Stimulated activated naive CD4-positive, alpha-beta T cell (primary cell): Measurements from ENCODE around the gene ACO2.
A peak's percentile ranks its signal among the peaks of the same experiment; 100 is the strongest.

Experiments used
- DNase-seq, 6 experiments: peaks; one replicate each; lab custom pipeline; 2025; lab: John Stamatoyannopoulos, UW

The ACO2 gene

GRCh38 chr22:41523464-41524221 lies 54.7 kb downstream of the ACO2 start:
- no peak for DNase-seq

GRCh38 chr22:41524251-41524661 lies 55.3 kb downstream of the ACO2 start:
- no peak for DNase-seq

GRCh38 chr22:41524809-41525449 lies 56.0 kb downstream of the ACO2 start:
- DNase-seq = peak; percentile 41 to 75 (median 72)

- no peak for DNase-seq
These were observed 56.7 kb downstream of the ACO2 start for GRCh38 chr22:41525450-41526225.

GRCh38 chr22:41526226-41526829 lies 57.4 kb downstream of the ACO2 start:
- no peak for DNase-seq

GRCh38 chr22:41526830-41527799 lies 58.2 kb downstream of the ACO2 start:
- DNase-seq = peak in 5 of 6 experiments; percentile 51 to 68 (median 63)

- no peak for DNase-seq
These were observed 59.3 kb downstream of the ACO2 start for GRCh38 chr22:41528132-41528766.

- DNase-seq = no peak
These were observed 60.1 kb downstream of the ACO2 start for GRCh38 chr22:41528938-41529561.

GRCh38 chr22:41530890-41531714 lies 62.2 kb downstream of the ACO2 start:
- no peak for DNase-seq

GRCh38 chr22:41531715-41532477 lies 63.0 kb downstream of the ACO2 start:
- no peak for DNase-seq

GRCh38 chr22:41532908-41533825 lies 64.2 kb downstream of the ACO2 start:
- DNase-seq = peak in 5 of 6 experiments; percentile 42 to 54 (median 48)

- DNase-seq = no peak
These were observed 65.3 kb downstream of the ACO2 start for GRCh38 chr22:41534219-41534618.

- DNase-seq = no peak
These were observed 66.3 kb downstream of the ACO2 start for GRCh38 chr22:41535244-41535643.

GRCh38 chr22:41537203-41537602 lies 68.3 kb downstream of the ACO2 start:
- DNase-seq = no peak

GRCh38 chr22:41538583-41538982 lies 69.7 kb downstream of the ACO2 start:
- no peak for DNase-seq

- no peak for DNase-seq
These were observed 70.5 kb downstream of the ACO2 start for GRCh38 chr22:41539146-41540005.

GRCh38 chr22:41540006-41540315 lies 71.0 kb downstream of the ACO2 start:
- no peak for DNase-seq
